ENCODE measurements around the gene BMPR1A.
A peak's percentile ranks its signal among the peaks of the same experiment; 100 is the strongest.

BMPR1A gene

DNA sequence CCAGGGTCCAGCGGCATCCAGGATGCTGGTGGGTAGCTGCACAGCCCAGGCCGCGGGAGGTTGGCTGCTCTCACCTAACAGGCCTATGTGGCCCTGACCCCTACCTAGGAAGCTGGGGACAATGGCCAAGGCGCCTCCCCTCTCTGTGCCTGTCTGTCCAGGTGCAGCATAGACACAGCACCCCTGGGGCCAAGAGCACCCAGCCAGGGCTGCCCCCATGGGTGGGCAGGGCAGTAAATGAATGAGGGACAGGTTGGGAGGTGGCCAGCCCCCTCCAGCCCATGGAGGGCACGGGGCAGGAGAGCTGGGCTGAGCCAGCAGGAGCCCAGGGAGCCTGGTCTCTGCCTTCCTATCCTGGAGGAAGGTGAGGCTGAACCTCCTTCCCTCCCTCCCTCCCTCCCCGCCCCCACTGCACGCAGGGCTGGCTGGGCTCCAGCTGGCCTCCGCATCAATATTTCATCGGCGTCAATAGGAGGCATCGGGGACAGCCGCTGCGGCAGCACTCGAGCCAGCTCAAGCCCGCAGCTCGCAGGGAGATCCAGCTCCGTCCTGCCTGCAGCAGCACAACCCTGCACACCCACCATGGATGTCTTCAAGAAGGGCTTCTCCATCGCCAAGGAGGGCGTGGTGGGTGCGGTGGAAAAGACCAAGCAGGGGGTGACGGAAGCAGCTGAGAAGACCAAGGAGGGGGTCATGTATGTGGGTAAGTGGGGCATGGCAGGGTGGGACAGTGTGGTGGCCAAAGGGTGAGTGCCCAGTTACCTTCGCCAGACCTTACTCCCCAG is 201.9 kb downstream of the BMPR1A start, which contains the start of gene SNCG:
Gene SNCG (plus strand): TSS at position 484 of the 785 bp plus-strand sequence. CDS start 99 bp downstream, at position 583.
- DNase-seq: no peak

DNA sequence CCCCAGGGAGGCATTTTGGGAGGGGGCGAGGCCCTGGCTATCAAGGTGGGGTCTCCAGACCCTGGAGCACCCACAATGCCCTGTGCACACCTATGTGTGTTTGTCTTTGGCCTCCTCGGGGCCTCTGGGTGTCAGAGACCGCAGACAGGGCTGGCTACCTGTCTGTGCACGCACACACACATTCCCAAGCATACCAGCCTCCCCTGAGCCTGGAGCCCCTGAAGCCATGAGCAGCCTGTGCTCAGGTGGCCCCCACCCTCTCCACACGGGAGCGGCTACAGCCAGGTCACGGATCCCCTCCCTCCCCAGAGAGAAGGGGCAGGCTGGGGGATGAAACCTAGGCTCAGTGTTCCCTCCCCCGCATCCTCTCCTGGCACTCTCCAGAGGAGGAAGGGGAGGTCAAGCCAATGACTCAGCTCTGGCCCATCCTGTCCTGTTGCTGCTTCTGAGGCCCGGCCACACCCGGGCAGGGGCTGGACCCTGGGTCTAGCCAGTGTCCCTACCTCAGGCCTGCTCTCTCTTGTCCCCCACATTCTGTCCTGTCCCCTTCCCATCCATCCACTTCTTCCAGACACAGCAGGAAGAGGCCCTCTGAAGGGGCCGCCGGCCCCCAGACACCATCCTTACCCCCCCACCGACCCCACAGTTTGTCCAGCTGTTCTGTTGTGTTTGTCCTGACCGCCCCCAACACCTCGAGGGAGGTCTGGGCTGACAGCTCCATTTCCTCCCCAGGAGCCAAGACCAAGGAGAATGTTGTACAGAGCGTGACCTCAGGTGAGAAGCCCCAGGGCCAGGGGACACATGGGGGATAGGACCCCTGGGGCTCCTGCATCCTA is 202.7 kb downstream of the BMPR1A start:
- peak in 1 of 2 experiments; percentile 25 for DNase-seq

DNA sequence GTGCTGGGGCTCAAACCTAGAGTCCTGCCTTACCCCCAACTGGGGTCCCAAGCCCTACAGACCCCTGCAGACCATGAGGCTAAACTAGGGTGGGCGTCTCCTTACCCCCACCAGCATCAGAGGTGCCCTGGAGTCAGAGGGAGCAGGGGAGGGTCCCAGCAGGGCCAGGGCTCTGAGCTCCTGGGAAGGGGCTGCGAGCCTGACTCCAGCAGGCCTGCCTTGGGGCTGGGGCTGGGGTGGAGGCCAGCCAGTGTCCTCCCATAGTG is 203.3 kb downstream of the BMPR1A start:
- DNase-seq: no peak

DNA sequence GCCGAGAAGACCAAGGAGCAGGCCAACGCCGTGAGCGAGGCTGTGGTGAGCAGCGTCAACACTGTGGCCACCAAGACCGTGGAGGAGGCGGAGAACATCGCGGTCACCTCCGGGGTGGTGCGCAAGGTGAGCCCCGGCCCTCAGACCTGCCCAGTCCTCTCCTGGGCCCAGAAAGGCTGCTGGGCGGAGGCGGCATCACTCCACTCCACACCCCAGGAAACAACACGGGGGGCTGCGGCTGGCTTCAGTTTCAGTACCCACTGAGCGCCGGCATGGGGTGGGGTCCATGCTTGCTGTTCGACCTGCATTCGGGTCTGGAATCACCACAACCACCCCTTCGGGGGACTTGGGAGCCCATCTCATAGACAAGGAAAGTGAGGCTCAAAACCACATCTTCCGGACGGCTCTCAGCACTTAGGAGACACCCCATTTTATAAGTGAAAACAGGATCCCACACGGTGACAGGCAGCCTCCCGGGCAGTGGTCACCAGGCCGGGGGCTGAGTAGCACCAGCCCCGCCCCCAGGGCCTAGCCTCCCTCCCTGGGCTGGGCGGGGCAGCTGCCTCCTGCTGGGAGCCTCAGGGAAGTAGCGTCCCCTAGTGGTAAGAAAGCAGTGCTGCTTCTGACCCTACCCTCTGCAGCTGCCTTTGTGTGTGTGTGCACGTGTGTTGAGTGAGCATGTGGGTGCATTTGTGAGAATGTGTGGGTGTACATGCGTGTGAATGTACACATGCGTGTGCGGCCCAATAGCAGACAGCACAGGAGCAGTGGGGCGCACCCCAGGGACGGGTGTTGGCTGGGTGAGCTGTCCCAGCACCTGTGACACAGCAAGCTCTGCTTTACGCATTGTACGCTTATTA is 203.8 kb downstream of the BMPR1A start:
- peak; percentile 29 to 49 for DNase-seq

DNA sequence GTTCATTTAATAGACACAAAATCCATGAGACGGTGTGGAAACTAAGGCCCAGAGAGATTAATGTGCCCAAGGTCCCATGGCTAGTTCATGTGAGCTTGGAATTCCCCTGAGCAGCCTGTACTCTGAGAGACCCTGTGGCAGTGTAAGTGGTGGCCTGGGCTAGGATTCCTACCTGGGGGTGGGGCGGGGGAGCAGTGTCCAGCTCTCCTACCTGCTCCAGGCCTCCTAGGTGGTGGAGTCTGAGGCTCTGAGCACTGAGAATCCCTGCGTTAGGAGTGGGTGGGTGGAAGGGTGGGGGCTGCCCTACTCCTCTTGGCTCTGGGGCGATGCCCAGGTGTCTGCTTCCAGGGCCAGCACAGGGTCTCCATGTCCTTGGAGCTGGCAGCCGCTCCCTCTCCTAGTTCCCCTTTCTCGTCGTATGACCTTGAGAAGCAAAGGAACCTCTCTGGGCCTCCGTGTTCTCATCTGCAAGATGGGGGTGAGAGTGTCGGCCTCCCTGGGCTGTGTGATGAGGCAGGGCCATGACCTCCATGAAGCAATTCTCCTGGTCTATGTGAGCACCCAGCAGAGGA is 204.5 kb downstream of the BMPR1A start:
- no peak for DNase-seq

DNA sequence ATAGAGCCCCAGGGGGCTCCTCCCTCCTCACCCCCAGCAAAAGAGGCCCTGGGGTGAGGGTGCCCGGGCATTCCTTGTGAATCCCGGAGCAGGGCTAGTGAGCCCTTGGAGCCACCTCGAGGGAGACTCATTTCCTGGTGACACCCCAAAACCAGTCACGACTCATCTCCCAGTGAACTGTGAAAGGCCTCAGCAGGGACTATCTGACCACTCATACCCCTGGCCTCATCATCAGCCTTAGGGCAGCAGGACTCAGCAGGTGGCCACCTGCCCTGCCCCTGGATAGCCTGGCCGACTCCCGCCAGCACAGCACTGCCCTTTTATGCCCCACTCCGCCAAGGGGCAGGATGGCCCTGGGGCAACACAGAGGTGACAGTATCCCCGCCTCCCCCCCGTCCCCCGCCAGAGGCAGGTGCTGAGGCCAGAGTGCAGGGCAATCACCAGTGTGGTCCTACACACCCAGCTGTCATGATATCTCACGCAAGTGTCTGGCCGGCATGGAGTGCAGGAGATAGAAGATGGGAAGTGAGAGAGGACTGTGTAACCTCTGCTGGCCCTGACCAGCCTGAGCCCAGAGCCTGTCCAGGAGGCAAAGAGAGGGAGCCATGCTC is 205.2 kb downstream of the BMPR1A start:
- no peak for DNase-seq

DNA sequence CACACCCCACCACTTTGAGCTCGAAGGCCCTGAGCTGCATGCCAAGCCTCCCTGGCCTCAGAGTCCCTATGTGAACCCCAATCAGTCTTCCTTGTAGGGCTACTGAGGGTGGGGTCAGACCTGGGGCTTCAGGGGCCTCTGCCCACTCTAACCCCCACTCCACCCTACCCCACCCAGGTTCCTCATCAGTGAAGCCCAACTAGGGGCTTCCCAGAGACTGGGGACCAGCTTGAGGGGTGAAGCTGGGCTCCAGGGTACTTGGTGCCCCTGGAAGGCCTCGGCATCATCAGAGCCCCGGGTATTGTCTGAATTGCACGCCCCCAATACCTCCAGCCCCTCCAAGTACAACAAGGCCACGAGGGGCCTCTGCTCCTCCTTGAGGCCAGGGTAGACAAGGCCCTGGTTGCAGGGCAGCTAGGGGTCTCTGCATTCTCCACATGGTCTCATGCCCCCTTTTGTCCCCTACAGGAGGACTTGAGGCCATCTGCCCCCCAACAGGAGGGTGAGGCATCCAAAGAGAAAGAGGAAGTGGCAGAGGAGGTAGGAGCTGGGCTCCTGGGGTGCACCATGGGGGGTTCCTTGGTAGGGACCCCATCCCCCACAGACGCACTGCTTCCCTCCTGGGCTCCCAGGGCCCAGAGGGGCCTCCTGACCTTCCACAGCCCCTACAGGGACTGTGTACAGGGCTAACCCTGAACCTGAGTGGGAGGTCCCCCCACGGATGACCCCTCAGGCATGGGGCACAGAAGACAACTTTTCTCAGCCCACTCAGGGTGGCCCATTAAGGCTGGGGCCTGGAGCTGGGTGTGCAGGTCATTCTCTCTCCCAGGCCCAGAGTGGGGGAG is 205.9 kb downstream of the BMPR1A start:
- DNase-seq: no peak

DNA sequence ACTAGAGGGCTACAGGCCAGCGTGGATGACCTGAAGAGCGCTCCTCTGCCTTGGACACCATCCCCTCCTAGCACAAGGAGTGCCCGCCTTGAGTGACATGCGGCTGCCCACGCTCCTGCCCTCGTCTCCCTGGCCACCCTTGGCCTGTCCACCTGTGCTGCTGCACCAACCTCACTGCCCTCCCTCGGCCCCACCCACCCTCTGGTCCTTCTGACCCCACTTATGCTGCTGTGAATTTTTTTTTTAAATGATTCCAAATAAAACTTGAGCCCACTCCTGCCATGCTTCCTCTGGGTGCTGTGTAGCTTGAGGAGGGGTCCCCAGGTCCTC is 206.5 kb downstream of the BMPR1A start:
- DNase-seq: no peak

DNA sequence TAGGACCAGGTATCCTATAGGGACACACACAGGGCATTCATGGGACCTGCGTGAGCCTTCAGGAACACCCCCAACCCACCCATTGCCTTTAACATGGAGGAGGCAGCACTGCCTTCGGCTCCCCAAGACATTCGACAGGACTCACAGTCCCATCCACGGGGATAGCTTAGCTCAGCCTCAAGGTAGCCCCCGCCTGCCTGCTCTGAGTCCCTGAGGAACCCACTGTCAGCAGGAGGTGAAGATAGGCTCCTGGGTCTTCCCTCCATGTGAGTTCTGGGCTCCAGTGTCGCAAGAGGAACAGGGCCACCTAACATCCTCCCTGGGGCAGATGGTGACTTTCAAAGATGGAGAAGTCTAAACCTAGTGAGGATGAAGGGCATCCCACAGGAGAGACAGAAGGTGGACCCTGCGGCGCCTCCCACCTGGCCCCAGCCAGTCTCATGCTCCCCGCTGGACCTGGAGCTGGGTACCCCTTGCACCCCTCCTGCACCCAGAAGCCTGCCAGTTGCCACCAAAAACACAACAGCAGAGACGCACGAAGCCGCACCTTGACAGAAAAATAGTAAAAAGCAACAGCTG is 207.0 kb downstream of the BMPR1A start:
- DNase-seq: no peak

DNA sequence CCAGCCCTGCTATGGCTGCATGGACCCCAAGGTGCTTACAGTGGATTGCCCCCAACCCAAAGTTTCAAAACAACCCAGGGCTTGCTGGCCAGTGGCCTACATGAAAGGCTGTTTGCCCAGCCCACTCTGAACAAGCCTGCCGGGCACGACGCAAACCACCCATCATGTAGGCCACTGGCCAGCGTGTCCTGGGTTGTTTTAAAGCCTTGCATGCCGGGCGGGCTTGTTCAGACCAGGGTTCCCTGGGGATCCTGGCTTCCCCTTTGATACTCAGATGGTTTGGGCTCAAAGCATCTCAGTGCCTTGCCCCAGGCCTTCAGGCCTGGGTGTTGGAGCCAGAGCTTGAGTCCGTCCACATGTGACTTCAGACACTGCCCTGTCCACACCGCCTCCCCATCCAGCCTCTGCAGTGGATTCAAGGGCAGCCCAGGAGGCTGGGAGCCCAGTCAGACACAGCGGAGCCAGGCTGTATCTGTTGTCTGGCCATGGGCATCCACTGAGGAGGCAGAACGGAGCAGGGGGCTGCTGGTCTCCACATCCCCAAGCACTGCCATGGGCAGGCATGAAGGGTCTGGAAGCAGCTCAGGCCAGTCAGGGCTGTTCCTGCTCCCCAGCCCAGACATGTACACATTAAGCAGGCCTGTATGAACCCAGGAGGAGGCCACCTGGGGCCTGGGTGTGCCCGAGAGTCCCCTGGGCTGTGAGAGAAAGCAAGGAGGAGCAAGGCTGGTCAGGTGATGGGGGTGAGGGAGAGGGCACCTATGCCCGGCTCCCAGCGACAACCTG is 207.8 kb downstream of the BMPR1A start:
- no peak for DNase-seq

DNA sequence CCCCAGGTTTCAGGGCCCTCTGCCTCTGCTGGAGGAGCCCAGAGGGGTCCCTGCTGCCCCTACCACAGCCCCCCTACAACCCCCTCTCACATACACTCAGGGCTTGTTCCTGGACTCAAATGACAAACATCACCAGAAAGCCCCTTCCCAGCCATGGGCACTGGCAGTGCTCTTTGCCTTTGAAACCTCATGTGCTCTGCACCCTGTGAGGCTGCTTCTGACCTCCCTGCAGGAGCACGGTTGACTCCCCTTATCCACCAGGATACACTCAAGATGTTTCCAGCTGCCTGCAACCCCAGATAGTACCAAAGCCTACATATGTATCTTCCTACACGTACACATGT is 208.4 kb downstream of the BMPR1A start:
- no peak for DNase-seq

DNA sequence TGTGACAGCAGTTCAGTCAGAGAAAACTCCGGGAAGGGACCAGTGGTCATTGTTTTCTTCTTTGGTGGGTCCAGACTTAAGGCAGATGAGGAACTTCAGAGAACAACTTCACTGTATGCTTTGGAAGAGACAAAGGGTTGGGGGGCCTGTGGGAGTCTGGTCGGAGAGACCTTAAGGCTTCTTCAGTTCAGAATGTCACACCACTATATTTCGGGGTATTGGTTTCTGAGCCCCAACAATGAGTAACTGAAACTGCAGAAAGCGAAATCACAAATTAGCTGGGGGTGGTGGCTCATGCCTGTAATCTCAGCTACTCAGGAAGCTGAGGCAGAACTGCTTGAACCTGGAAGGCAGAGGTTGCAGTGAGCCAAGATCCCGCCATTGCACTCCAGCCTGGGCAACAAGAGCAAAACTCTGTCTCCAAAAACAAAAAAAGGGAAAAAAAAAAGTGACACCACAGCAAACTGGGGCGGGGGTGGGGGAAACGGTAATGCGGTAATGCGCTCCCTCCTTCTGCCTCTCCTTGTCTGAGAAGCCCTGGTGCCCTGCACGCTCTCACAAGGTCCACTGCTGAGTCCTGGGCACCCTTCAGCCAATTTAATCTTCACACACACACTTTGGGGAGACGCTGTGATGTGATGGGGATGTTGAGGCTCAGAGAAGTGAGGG is 209.7 kb downstream of the BMPR1A start:
- no peak for DNase-seq

DNA sequence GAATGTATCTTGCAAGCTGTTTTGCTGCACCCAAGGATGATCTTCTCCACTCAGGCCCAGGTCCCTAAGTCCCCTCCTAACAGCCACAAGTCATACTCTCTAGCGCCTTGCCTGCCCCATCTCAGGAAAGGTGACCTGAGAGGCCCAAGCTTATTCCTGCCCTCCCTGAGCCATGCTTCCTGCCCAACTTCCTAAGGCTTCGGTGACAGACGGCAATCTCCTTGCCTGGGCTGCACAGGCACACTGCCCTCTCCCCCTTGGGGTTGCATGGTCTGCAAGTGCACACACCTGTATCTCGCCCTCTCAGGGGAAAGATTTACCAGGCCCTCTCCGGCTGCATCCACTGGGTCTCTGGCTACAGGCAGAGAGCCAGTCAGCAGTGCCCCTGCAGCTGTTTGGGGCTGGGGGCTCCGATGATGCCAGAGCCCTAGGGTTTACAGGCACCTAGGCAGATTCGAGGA is 211.1 kb downstream of the BMPR1A start:
- no peak for DNase-seq

DNA sequence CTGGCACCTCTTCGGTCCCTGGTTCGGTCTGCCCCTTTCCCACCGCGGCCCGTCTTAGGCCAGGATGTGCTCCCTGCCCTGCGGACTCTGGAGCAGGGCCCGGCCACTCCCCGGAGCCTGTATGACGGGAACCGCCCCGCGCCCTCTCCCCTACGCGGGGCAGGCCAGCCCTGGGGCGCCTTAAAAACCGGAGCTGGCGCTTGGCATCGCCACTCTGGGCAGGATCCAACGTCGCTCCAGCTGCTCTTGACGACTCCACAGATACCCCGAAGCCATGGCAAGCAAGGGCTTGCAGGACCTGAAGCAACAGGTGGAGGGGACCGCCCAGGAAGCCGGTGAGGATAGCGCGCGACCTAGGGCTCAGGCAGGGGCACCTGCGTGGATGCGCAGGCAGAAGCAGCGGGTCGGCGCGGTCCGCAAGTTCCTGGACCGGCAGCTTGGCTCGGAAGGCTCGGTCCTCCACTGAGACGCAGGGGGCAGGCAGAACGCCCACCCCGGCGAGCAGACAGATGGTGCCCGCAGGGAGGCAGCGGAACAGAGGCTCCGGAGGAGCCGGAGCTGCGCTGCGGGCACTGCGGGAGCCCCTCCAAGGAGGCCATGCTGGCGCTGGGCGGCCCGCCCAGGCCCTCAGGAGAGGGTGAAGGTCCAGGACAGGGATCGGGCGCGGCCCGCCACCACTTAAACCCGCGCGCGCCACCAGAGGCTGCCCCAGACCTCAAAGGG is 212.0 kb downstream of the BMPR1A start, which contains the start of gene ADIRF:
Gene ADIRF (plus strand): TSS at position 212 of the 723 bp plus-strand sequence. CDS start 63 bp downstream, at position 275.
- no peak for DNase-seq

DNA sequence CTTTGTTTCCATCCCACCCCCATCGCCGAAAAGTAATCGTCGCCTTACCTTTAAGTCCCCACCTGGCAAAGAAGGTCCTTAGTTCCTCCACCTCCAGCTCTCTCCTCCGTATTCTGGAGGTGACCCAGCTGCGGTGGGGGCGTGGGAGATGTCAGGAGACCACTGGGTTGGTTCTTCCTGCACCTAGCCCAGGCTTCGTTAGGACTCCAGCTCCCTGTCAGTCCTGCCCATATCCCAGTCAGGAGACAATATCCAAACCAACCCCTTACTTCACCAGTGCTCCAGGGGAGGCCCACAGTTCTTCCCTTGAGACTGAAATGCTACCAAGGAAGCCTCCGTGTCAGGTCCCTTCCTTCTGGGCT is 212.6 kb downstream of the BMPR1A start:
- no peak for DNase-seq

DNA sequence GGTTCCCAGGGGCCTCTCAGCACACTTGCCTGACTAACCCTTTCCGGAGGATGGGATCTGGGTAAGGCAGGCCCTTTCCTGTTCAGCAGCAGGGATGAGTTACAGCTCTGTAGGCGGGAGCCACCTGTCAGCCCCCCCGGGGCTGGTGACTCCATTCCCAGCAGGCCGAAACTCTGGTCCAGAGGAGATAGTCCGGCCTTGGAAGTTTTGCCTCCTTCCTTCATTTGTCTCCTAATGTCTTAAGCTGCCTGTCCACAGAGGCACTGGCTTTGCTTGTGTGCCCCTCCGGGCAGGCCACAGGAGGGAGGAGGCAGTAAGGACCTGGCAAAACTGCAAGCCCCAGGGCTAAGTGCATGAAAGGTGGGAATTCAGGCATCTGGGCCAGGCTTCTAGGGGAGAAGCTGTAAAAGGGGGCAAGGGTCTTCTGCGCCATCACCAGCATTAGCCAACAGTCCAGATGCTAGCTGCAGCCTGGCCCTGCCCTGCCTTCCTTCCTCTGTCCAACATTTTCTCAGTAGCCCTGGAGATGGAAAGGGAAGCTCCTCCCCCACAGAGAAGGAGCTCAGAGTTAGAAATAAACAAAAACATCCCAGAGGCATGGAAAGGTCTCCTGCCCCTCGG is 213.1 kb downstream of the BMPR1A start:
- DNase-seq: peak in 1 of 2 experiments; percentile 17

DNA sequence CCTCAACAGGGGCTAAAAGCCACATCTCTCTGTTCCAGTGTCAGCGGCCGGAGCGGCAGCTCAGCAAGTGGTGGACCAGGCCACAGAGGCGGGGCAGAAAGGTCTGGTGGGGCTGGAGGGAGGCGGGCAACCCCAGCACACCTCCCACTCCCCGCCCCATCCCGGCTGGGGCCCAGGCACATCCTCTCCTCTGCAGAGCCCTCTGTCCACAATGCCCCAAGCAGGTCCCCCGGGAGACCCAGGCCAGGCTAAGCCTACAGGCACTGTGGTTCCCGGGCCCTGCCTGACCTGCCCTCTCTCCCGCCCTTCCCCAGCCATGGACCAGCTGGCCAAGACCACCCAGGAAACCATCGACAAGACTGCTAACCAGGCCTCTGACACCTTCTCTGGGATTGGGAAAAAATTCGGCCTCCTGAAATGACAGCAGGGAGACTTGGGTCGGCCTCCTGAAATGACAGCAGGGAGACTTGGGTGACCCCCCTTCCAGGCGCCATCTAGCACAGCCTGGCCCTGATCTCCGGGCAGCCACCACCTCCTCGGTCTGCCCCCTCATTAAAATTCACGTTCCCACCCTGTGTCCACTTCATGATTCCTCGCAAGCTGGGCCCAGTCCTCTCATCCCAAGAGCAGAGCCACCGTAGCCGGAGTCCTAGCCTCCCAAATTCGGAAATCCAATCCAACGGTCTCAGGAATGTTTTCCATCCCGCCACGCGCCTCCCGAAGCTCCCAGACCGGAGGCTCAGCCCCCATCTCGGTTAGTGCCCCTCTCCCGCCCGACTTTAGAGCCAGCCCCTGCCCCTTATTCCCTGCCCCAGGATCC is 214.0 kb downstream of the BMPR1A start:
- peak in 1 of 2 experiments; percentile 3 for DNase-seq

DNA sequence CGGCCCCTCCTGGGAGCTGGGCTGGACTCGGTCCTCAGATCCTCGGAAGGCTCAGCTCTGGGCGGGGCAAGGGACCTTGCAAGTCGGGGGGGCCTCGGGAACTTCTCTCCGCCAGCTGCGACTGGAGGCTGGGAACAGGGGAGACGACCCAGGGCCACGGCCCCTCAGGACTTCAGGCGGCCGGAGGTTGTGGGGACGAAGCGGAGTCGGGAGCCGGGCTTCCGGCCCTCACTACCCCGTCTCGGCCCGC is 214.5 kb downstream of the BMPR1A start:
- DNase-seq: no peak

Measured in SW 1271 (cell line).